Pons (tissue), 1 donor: ENCODE data around the gene SLAMF1.
"Not testable (repeated sequence)": the region's sequence is repeated elsewhere in the genome, so short reads cannot be mapped to it uniquely, and the experiment has no call there.

Experiments
- DNase-seq: peaks from one replicate; pipeline ENCODE4 v3.0.0-alpha.2; 2016; ENCODE audit warnings: low spot score

SLAMF1 gene

DNA sequence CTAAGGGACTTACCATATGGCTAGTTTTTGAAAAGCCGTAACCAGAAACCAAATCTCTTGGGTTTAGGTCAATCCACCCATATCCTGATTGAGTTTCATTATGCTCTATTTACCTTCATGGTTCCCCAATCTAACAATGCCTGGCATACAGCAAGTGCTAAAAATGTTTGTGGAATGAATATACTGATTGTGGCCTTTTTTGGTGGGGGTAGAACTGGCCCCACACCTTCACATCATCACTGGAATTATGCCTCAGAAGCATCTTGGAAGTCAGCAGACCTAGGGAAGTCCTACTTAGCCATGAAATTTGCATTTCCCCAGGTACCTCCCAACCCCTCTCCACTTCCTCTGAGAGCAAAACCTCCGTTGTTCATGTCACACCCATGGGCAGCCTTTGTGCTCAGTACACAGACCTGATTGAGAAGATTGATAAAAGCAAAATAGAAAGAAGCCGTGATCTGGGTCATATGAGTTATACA lies 17.8 kb upstream of the SLAMF1 start:
- no peak for DNase-seq

DNA sequence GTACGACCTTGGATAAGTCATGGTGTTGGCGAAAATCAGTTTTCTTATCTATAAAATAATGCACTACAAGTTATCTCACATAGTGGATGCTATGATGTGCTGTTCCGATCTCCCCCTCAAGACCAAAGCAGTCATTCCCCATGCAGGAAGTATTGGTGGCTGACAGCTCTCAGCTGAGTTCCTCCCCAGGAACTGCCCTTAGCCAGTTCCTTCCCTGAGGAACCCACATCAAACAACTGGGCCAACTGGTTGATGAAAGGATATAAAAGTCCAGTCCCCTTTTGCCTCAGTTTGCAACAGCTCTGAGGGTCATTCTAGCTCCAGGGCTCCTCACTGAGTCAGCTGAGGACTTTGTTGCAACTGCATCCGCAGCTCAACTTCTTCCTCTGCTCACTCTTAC lies 16.1 kb upstream of the SLAMF1 start:
- no peak for DNase-seq

DNA sequence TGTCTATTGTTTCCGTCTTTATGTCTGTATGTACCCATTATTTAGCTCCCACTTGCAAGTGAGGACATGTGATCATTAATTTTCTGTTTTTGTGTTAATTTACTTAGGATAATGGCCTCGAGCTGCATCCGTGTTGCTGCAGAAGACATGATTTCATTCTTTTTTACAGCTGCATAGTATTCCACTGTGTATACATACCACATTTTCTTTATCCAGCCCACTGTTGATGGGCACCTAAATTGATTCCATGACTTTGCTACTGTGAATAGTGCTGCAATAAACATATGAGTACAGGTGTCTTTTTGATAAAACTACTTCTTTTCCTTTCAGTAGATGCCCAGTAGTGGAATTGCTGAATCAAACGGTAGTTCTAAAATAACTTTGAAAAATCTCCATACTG lies 12.7 kb upstream of the SLAMF1 start:
- no peak for DNase-seq

DNA sequence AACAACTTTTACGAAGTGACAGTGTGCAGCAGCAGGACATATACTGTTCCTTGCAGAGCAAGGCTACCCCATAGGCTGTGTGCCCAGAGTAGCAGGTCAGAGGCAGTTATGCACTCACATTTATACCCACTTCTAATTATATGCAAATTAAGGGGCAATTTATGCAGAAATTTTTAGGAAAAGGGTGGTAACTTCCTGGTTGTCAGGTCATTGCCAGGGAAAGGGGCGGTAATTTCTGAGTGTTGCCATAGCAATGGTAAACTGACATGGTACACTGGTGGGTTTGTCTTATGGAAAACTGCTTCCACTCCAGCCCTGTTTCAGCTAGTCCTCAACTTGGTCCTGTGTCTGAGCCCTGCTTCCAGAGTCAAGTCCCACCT lies 12.0 kb upstream of the SLAMF1 start:
- DNase-seq: no peak

DNA sequence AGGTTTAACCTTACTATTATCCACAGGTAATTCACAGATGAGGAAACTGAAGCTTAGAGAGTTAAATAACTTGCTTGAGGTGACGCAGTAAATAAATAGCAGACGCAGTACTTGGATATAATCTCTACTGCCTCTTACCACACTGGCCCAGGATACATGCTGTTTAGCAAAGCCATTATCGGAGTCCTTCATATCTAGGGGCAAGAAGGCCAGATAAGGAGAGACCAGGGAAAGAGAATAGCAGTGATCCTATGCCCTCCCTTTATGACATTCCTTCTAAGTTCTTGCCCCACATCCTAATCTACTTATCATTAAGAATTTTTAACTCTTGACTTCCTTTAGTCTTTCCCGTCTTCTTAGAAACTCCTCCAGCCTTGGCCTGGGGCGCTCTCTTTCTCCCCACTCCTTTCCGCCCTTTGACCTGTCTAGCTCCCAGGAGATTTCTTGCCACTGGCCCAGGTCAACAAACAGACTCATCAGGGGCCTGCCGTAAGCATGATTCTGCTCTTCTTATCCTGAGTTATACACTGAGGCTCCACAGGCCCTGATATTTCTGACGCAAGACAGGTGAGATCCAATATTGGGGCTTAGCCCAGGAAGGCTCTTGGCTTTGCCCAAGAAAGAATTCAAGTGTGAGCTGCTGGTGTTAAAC lies 11.4 kb upstream of the SLAMF1 start:
- DNase-seq: no peak

GRCh38 chr1:160657250-160657781 lies 10.5 kb upstream of the SLAMF1 start:
- no peak for DNase-seq

DNA sequence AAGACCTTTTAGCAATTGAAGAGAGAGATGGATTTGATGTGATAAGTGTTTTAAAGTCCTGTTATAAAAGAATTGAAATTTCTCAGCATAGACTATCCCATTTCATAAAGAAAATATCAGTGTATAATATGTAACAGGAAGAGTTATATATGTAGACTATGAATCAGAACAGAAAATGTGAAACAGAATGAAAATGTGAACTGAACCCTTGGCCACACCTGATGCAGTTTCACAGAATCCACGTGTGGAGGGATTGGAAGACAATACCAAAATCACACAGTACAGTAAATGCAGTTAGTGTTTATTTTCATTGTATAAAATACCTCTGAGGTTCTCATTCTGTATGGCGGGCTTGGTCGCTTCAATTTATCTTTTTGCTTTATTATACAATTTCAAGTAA lies 9.9 kb upstream of the SLAMF1 start:
- DNase-seq: no peak

DNA sequence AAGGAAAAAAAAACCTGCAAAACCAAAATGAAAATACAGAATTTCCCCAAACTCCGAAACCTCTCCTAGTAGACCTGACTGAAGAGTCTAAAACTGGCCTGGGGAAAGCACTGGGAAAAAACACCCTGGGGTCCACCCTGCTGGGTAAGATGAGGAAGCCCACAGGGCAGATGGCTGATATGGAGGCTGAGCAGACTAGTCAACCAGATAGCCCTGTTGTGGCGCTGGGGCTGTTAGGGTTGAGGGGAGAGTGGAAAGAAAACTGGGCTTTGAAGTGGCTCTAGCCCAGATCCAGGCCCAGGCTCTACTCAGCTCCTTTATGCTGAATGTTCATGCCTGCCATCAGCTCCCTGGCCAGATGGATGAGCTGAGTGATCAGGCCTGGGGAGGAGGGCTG lies 6.8 kb upstream of the SLAMF1 start:
- DNase-seq: no peak

- no peak for DNase-seq
These were observed 6.2 kb upstream of the SLAMF1 start for GRCh38 chr1:160652924-160653619.

DNA sequence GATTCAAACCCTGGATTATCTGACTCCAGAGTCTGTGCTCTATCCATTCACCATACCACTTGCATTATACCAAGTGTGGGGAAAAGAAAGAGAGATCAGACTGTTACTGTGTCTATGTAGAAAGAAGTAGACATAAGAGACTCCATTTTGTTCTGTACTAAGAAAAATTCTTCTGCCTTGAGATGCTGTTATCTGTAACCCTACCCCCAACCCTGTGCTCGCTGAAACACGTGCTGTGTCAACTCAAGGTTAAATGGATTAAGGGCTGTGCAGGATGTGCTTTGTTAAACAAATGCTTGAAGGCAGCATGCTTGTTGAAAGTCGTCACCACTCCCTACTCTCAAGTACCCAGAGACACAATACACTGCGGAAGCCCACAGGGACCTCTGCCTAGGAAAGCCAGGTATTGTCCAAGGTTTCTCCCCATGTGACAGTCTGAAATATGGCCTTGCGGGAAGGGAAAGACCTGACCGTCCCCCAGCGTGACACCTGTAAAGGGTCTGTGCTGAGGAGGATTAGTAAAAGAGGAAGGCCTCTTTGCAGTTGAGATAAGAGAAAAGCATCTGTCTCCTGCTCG lies 5.3 kb upstream of the SLAMF1 start:
- DNase-seq: not testable (repeated sequence)

DNA sequence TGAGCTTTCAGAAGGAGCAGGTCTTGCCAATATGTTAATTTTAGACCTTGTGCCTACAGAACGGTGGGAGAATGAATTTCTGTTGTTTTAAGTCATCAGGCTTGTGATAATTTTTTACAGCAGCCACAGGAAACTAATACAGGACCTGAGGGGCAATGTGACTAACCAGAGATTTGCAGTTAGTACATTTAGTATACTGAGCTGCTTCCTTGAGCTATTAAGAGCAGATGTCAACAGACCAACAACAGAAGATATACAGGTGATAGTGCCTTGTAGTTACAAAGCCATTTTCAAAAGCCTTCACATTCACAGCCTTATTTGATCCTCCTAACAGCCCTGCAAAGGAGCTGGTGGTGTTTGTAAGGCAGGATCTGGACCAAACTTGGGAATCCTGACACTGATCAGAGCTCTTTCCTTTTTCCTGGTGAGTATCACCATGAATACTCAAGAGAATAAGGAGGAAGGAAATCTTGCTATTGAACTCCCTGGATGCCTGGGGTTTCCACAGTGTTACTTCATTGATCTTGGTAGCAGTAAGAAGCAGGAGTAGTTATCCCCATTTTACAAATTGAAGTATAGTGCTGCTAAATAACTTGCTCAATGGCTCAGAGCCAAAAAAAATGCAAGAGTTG lies 4.7 kb upstream of the SLAMF1 start:
- no peak for DNase-seq

DNA sequence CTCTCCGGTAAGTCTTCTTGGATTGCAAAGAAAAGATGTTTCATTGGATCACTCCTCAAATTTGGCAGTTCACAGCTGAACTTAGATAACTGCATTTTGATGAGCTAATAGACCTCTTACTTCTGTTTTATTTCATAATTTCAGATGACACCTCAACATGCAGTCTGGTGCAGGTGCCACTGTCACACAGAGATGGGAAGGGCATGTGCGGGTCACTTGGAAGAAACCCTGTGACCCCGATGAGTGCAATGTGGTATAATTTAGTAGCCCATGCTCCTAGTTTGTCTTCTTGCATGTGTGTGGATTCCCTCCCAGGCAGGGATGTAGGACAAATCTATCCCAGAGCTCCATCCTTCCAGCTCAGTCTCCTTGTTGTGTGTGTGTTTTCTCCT lies 481 bp upstream of the SLAMF1 start:
- no peak for DNase-seq

GRCh38 chr1:160646180-160646579 lies 664 bp downstream of the SLAMF1 start:
- DNase-seq: no peak

GRCh38 chr1:160645386-160646130 lies 1.3 kb downstream of the SLAMF1 start:
- no peak for DNase-seq

- DNase-seq: no peak
These were observed 2.4 kb downstream of the SLAMF1 start for GRCh38 chr1:160644399-160644798.

GRCh38 chr1:160643138-160643537 lies 3.7 kb downstream of the SLAMF1 start:
- DNase-seq: no peak

- DNase-seq: no peak
These were observed 4.6 kb downstream of the SLAMF1 start for GRCh38 chr1:160642281-160642644.

GRCh38 chr1:160641323-160642280 lies 5.2 kb downstream of the SLAMF1 start:
- DNase-seq: no peak

DNA sequence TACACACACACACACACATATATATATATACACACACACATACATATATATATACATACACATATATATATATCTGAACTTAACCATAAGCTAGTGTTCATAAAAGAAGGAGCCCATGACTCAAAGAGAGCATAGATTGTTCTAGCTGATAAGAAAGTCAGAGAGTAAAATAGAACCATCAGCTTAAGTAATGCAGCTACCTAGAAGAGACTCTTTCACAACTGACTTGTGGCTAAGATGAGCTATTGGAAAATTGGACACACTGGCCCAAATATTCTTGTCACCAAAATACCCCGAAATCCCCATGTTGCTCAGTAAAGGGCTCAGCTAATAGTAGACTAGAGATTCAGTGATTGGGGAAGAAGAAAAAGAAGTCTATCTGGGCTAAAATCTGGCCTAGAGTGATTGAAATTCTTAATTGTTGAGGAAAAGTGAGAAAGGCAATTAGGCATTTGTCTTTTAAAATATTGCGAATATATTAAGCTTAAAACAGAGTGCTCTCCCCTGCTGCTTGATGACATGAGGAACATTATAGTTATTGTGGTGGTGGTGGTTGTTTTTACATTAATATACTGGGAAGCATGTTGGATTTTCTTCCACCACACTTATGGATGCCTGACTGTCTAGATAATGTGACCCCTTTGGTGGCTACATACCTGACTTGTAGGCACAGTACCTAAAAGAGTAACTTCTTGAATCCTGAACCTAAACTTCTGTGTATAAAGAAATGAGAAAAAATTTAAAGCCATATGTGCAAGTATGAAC lies 6.3 kb downstream of the SLAMF1 start:
- DNase-seq: no peak

DNA sequence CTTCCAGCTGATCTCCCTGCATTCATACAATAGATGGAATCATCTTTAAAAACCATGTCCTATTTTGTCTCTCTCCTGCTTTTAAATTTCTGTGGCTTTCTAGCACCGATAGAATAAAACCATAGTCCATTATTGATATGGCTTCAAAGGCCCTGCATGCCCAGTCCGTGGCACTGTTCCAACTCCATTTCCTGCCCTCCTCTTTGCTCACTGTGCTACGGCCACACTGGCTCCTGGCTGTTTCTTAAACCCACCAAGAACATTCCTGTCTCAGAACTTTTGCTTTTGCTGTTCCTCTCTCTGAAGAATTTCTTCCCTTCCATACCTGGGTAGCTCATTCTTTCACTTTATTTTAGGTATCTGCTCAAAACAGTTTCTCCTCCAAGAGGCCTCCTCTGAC lies 7.2 kb downstream of the SLAMF1 start:
- no peak for DNase-seq
